RWPE2 (cell line): Measurements from ENCODE around the gene CNPY1.

Experiments used
- ATAC-seq: fragments of 200-7000 bp; cut with Tn5 transposase; 3 replicates; pipeline ENCODE4 v1.9.1; 2021; ENCODE audit warnings: low read depth
- DNase-seq: peaks from one replicate; pipeline ENCODE4 v3.0.0-alpha.2; 2020; ENCODE audit warnings: low spot score
- H3K27ac ChIP-seq: fragments of 450-650 bp; 2 replicates; pipeline ENCODE4 v1.5.1; 2017; ENCODE audit warnings: mild to moderate bottlenecking; ENCODE audit not compliant: poor library complexity, severe bottlenecking
- H3K27me3 ChIP-seq: fragments of 250-450 bp; sonication (Bioruptor Pico); 2 replicates; pipeline ENCODE4 v1.5.1; 2021; ENCODE audit warnings: mild to moderate bottlenecking, moderate library complexity; ENCODE audit not compliant: insufficient read depth, poor library complexity, severe bottlenecking
- H3K36me3 ChIP-seq: fragments of 250-450 bp; sonication (Bioruptor Pico); 2 replicates; pipeline ENCODE4 v1.5.1; 2020; ENCODE audit warnings: low read depth, mild to moderate bottlenecking, moderate library complexity
- H3K4me1 ChIP-seq: fragments of 250-450 bp; sonication (Bioruptor Pico); 2 replicates; pipeline ENCODE4 v1.5.1; 2021; ENCODE audit warnings: mild to moderate bottlenecking, moderate library complexity; ENCODE audit not compliant: insufficient read depth, poor library complexity, severe bottlenecking
- H3K4me3 ChIP-seq: fragments of 250-450 bp; sonication (Bioruptor Pico); 2 replicates; pipeline ENCODE4 v1.5.1; 2021; ENCODE audit warnings: mild to moderate bottlenecking, moderate library complexity; ENCODE audit not compliant: severe bottlenecking
- H3K9me3 ChIP-seq: fragments of 250-450 bp; sonication (Bioruptor Pico); 2 replicates; pipeline ENCODE4 v1.5.1; 2021; ENCODE audit warnings: mild to moderate bottlenecking, moderate library complexity; ENCODE audit not compliant: severe bottlenecking
- TF ChIP-seq, protein P1 (sequence below): fragments of 450-650 bp; IDR thresholded peaks from one replicate; pipeline ENCODE4 v1.5.1; 2017; ENCODE audit warnings: mild to moderate bottlenecking, moderate library complexity; ENCODE audit not compliant: poor library complexity, severe bottlenecking

The CNPY1 gene

DNA sequence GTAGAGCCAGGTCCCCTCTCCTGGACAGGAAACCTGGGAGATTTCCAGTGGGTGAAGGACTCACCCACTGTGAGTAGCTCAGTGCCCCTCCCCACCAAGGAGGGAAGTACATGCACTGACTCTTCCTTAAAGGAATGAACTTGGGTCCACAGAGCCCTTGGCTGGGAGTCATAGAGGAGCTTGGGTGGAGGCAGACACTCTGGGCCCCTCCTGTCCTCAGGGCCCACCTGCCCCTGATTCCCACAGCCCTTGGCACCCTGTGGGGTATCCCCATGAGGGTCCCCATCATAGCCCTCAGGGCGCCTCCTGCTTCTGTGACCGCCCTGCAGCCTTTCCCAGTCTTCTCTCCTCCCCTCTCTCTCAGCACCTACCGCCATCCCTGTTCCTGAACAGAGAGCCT lies 84.7 kb downstream of the CNPY1 start:
- no peaks in the 10 kb centered on the region for H3K36me3 ChIP-seq
- ATAC-seq, result no peak
- H3K27ac ChIP-seq, result no peak overlapping the region
- no peaks in the 10 kb centered on the region for H3K9me3 ChIP-seq
- DNase-seq, result peak; percentile 15
- peaks cover 95% of the 10 kb centered on the region for H3K27me3 ChIP-seq
- TF ChIP-seq, protein P1, sequence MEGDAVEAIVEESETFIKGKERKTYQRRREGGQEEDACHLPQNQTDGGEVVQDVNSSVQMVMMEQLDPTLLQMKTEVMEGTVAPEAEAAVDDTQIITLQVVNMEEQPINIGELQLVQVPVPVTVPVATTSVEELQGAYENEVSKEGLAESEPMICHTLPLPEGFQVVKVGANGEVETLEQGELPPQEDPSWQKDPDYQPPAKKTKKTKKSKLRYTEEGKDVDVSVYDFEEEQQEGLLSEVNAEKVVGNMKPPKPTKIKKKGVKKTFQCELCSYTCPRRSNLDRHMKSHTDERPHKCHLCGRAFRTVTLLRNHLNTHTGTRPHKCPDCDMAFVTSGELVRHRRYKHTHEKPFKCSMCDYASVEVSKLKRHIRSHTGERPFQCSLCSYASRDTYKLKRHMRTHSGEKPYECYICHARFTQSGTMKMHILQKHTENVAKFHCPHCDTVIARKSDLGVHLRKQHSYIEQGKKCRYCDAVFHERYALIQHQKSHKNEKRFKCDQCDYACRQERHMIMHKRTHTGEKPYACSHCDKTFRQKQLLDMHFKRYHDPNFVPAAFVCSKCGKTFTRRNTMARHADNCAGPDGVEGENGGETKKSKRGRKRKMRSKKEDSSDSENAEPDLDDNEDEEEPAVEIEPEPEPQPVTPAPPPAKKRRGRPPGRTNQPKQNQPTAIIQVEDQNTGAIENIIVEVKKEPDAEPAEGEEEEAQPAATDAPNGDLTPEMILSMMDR, result no peak
- no peaks in the 10 kb centered on the region for H3K4me1 ChIP-seq
- no peak overlapping the region for H3K4me3 ChIP-seq

DNA sequence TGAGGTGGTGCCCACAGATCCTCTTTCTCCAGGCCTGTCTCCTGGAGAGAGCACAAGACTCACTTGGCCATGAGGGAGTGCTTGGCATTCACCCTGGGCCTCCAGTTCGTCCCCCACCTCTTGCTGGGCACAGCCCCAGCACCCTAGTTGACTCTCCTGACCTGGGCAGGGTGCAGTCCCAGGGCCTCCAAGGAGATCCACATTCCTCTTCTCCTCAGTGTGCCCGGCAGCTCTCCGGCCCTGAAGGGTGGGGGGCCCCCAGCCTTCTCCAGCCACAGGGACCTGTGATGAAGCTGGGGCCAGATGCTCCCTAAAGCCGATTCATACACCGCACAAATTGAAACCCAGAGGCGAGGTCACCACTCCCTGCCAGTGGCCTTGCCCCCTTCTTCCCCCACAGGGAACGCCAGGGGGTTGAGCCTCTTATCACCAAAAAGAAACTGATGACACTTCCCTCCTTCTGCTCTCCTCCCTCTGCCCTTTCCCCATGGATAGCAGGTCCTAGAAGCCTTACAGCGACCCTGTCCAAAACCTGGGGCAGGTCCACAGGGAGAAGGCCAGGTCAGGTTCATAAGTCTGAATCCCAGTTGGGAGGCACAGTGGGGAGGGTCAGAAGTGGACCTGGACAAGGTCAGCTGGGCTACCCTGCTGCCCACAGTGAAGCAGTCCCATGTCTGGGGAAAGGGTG lies 85.3 kb downstream of the CNPY1 start:
- Histone ChIP-seq H3K4me1 (no peaks in the 10 kb centered on the region), H3K36me3 (no peaks in the 10 kb centered on the region), H3K27me3 (peaks cover 95% of the 10 kb centered on the region), H3K27ac (no peak overlapping the region), H3K4me3 (no peak overlapping the region), H3K9me3 (no peaks in the 10 kb centered on the region)
- DNase-seq (peak; percentile 23), ATAC-seq (no peak)
- TF ChIP-seq, protein P1, result no peak

DNA sequence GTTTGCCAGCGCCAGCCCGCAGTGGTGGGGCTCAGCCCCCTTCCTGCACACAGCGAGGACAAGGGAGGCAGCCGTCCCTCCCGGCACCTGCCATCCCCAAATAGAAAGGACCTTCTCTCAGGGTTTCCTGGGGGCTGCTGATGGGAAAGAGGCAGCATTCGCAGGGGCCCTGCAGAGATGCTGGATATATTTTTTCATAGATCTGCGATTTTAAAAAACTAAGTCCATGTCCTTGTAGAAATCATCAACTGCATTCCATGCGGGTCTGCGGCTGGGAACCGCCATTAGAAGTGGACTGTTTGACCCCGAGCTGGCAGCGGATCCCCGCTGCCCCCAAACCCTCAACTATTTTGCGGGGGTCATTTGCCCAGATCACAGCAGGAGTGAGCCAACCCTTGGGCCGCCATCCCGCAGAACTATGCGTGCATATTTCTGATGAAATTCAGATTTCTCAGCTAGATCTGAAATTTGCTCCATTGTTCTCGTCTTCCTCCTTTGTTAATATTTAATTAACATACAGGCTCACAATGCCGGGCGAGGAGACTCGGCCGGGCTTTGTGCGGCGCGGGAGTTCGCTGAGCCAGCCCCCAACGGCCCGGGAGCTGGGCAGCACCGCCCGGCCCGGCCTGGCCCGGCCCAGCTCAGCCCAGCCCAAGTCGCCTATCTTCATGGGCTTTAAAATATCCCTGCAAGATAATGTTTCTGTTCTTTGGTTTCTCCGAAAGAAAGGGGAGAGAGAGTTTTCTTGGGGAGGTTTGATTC lies 86.5 kb downstream of the CNPY1 start:
- TF ChIP-seq, protein P1, result no peak
- Histone ChIP-seq H3K9me3 (no peaks in the 10 kb centered on the region), H3K36me3 (no peaks in the 10 kb centered on the region), H3K4me3 (no peak overlapping the region), H3K4me1 (no peaks in the 10 kb centered on the region), H3K27ac (no peak overlapping the region), H3K27me3 (peaks cover 95% of the 10 kb centered on the region)
- ATAC-seq, result no peak
- peak; percentile 36 for DNase-seq

DNA sequence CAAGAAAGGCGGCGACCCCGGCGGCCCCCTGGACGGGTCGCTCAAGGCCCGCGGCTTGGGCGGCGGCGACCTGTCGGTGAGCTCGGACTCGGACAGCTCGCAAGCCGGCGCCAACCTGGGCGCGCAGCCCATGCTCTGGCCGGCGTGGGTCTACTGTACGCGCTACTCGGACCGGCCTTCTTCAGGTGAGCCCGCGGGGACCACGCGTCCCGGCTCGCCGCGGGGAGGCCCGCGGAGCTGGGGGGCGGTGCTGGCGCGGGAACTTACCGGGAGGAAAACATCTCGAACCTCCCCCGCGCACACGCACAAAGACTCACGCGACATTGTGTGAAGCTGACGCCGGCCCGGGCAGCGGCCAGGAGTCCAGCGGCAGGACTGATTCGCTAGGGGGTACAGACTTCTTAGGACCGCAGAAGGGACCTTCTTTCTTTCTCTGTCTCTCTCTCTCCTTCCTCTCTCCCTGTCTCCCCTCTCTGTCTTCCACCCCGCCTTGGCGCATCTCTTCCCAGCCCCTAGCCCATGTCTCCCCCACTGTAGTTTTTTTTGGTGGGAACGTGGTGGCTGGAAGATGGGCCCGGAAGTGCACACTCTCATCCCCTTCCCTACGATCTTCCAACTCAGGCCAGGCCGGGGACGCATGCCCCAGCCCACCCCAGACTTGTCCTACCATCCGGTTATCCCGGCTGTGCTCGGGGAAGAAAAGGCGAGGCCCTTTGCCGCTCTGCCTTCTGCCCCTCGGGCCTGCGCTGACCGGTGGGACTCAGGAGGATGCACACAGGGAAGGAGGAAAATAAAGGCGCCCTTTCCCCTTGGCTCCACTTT lies 87.3 kb downstream of the CNPY1 start:
- DNase-seq, result peak; percentile 35
- Histone ChIP-seq H3K4me3 (no peak overlapping the region), H3K4me1 (no peaks in the 10 kb centered on the region), H3K27ac (no peak overlapping the region), H3K27me3 (peaks cover 95% of the 10 kb centered on the region), H3K9me3 (no peaks in the 10 kb centered on the region), H3K36me3 (no peaks in the 10 kb centered on the region)
- TF ChIP-seq, protein P1, result no peak
- ATAC-seq, result no peak
